Measurements from ENCODE around the gene CNOT8.

- TF ChIP-seq EZH2 (IDR thresholded peaks at IDR 0.05; ENCODE audit: low read depth) = no peak
- no peak for TF ChIP-seq CTCF (conservative IDR thresholded peaks at IDR 0.05)
Observed at GRCh38 chr5:154815684-154816247, 42.7 kb upstream of the CNOT8 start.
